SK-N-SH (cell line): Measurements from ENCODE around the gene STK35. TPM values are rescaled to one million over a fixed set of nuclear protein-coding genes. Genes with fewer than 3 reads are reported as not detected.

Experiments used
- CTCF ChIA-PET: fragments of 300-600, 350-600 bp; formaldehyde crosslinking; extraction: SDS; loops from one replicate; lab custom pipeline; 2021; lab: Yijun Ruan, JAX
- POLR2A ChIA-PET: fragments of 350-600 bp; sonication (Branson Sonifier 250); formaldehyde crosslinking; extraction: SDS; loops from one replicate; lab custom pipeline; 2020; ENCODE audit warnings: antibody characterized with exemption, inconsistent platforms; lab: Yijun Ruan, JAX
- DNase-seq: peaks from one replicate; pipeline ENCODE4 v3.0.0; 2012
- H2AFZ ChIP-seq: fragments of 200-600 bp; sonication (generic); 2 replicates; pipeline ENCODE4 v1.8.1; 2016; ENCODE audit warnings: antibody characterized with exemption, mild to moderate bottlenecking, low read depth
- H3F3A ChIP-seq: fragments of 200-600 bp; sonication (generic); replicated peaks from 2 replicates; pipeline ENCODE3; 2016; ENCODE audit warnings: antibody characterized with exemption, mild to moderate bottlenecking; ENCODE audit not compliant: insufficient read depth
- H3K27ac ChIP-seq, 2 experiments: fragments of 200-500 bp in 1 of 2; fragments of 200-600 bp in 1 of 2; sonication (Bioruptor generic) in 1 of 2; sonication (generic), shearing (Covaris generic) in 1 of 2; 2 replicates each; pipeline versions ENCODE4 v1.5.1 to v1.6.1; 2014 to 2016; ENCODE audit warnings: low read depth in 2 of 2, inconsistent platforms in 1 of 2, low read length in 1 of 2, mild to moderate bottlenecking in 1 of 2, mixed read lengths in 1 of 2
- H3K27me3 ChIP-seq: fragments of 200-600 bp; sonication (generic), shearing (Covaris generic); 2 replicates; pipeline ENCODE4 v1.6.1; 2016; ENCODE audit warnings: mixed run types; ENCODE audit not compliant: insufficient read depth
- H3K36me3 ChIP-seq, 2 experiments: fragments of 200-500 bp in 1 of 2; fragments of 200-600 bp in 1 of 2; sonication (Bioruptor generic) in 1 of 2; sonication (generic) in 1 of 2; replicated peaks in 1 of 2; 2 replicates each; pipeline versions ENCODE3 to v1.5.1; 2014 to 2016; ENCODE audit warnings: low read length in 1 of 2, mild to moderate bottlenecking in 1 of 2; ENCODE audit not compliant: insufficient read depth in 2 of 2, control insufficient read depth in 1 of 2
- H3K4me1 ChIP-seq, 2 experiments: fragments of 200-500 bp in 1 of 2; fragments of 200-600 bp in 1 of 2; sonication (Bioruptor generic) in 1 of 2; sonication (generic), shearing (Covaris generic) in 1 of 2; 2 replicates each; pipeline versions ENCODE4 v1.5.1 to v1.6.1; 2014 to 2016; ENCODE audit warnings: low read depth in 1 of 2, low read length in 1 of 2, mixed run types in 1 of 2; ENCODE audit not compliant: insufficient read depth in 2 of 2, control insufficient read depth in 1 of 2
- H3K4me2 ChIP-seq: fragments of 200-600 bp; sonication (generic), shearing (Covaris generic); 2 replicates; pipeline ENCODE4 v1.6.1; 2017; ENCODE audit warnings: mixed run types
- H3K4me3 ChIP-seq, 2 experiments: fragments of 200-500 bp in 1 of 2; fragments of 200-600 bp in 1 of 2; sonication (Bioruptor generic) in 1 of 2; sonication (generic), shearing (Covaris generic) in 1 of 2; 2 replicates each; pipeline versions ENCODE4 v1.5.1 to v1.8.1; 2014 to 2016; ENCODE audit warnings: low read depth in 2 of 2, inconsistent platforms in 1 of 2, low read length in 1 of 2, mild to moderate bottlenecking in 1 of 2, mixed read lengths in 1 of 2, moderate library complexity in 1 of 2
- H3K79me2 ChIP-seq: fragments of 200-600 bp; sonication (generic); 2 replicates; pipeline ENCODE4 v1.8.1; 2017; ENCODE audit warnings: mild to moderate bottlenecking; ENCODE audit not compliant: insufficient read depth
- H3K9ac ChIP-seq: fragments of 200-600 bp; sonication (generic); 2 replicates; pipeline ENCODE4 v1.6.1; 2017; ENCODE audit warnings: mixed run types
- H3K9me2 ChIP-seq: fragments of 200-600 bp; sonication (generic); 2 replicates; pipeline ENCODE4 v1.6.1; 2017; ENCODE audit warnings: mixed run types
- H3K9me3 ChIP-seq: fragments of 200-600 bp; sonication (generic); 2 replicates; pipeline ENCODE4 v1.6.1; 2017; ENCODE audit warnings: mixed run types, mild to moderate bottlenecking, moderate library complexity
- H4K20me1 ChIP-seq: fragments of 200-600 bp; sonication (generic); 2 replicates; pipeline ENCODE4 v1.6.1; 2017; ENCODE audit warnings: mild to moderate bottlenecking, mixed run types; ENCODE audit not compliant: insufficient read depth
- CHD2 ChIP-seq: fragments of 150-350 bp; IDR thresholded peaks from 2 replicates; pipeline ENCODE4 v1.6.1; 2018; ENCODE audit warnings: low read length; ENCODE audit not compliant: partially characterized antibody
- EZH2phosphoT487 ChIP-seq: fragments of 200-600 bp; sonication (generic); IDR thresholded peaks from 2 replicates; pipeline ENCODE4 v1.6.1; 2017; ENCODE audit warnings: low read depth, mixed run types, mild to moderate bottlenecking, antibody characterized with exemption, moderate library complexity, borderline replicate concordance
- JUND ChIP-seq: IDR thresholded peaks from 2 replicates; pipeline ENCODE4 v1.4.0; 2012
- NRF1 ChIP-seq: IDR thresholded peaks from 2 replicates; pipeline ENCODE4 v1.6.1; 2012; ENCODE audit warnings: low read depth, mild to moderate bottlenecking, low read length
- RFX5 ChIP-seq: IDR thresholded peaks from 2 replicates; pipeline ENCODE4 v1.6.1; 2012; ENCODE audit warnings: mild to moderate bottlenecking, improper control_type of control experiment, low read length
- TAF1 ChIP-seq: IDR thresholded peaks from 2 replicates; pipeline ENCODE4 v1.6.1; 2012; ENCODE audit warnings: low read depth, mild to moderate bottlenecking, low read length, moderate library complexity, borderline replicate concordance
- TEAD4 ChIP-seq: IDR thresholded peaks from 2 replicates; pipeline ENCODE4 v1.4.0; 2012; ENCODE audit warnings: mild to moderate bottlenecking, borderline replicate concordance; ENCODE audit not compliant: insufficient read depth
- YY1 ChIP-seq: IDR thresholded peaks from 2 replicates; pipeline ENCODE4 v1.4.0; 2012; ENCODE audit warnings: low read depth, mild to moderate bottlenecking
- WGBS: methylation state at CpG from one replicate; pipeline ENCODE4 v1.1.6; 2017; ENCODE audit warnings: low lambda C conversion rate; 5-methylcytosine and 5-hydroxymethylcytosine counted together
- polyA plus RNA-seq, 3 experiments: library from polyadenylated mRNA; depleted of rRNA; stranded (reverse); fragments of >200 nt; gene quantifications; 2 replicates each; pipeline ENCODE4 v1.2.3, GENCODE V29; 2012
- TF ChIP-seq, protein P1 (sequence below): fragments of 200-600 bp; sonication (generic); IDR thresholded peaks from 2 replicates; pipeline ENCODE4 v1.6.1; 2017; ENCODE audit warnings: antibody characterized with exemption, mild to moderate bottlenecking, moderate library complexity
- TF ChIP-seq, protein P2 (sequence below): IDR thresholded peaks from 2 replicates; pipeline ENCODE4 v1.4.0; 2012; ENCODE audit warnings: low read depth
- TF ChIP-seq, protein P3 (sequence below): IDR thresholded peaks from 2 replicates; pipeline ENCODE4 v1.4.0; 2012; ENCODE audit warnings: low read depth, borderline replicate concordance

Gene STK35
- polyA plus RNA-seq, 1 of the 3 experiments (the other 2 are of a cell fraction): 6.7 TPM

DNA sequence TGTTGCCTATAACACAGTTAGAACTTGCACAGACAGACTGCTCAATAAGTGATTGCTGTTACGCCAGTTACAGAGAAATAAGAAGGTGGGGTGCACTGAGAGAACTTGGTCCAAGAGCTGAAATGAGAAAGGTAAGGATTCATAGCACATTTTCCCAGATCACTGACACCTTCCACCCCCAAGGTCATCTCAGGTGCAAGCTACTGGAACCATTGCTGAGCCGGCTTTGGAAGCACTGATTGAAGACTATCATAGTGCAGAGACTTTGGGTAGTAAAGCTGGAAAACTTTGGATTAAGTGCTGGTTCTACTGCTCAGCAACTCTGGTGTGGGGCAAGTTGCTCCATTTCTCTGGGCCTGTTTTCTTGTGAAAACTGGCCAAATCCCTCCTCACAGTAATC, 38.1 kb downstream of the STK35 start (continued):
- TF ChIP-seq TAF1: no peak
- TF ChIP-seq, protein P1, sequence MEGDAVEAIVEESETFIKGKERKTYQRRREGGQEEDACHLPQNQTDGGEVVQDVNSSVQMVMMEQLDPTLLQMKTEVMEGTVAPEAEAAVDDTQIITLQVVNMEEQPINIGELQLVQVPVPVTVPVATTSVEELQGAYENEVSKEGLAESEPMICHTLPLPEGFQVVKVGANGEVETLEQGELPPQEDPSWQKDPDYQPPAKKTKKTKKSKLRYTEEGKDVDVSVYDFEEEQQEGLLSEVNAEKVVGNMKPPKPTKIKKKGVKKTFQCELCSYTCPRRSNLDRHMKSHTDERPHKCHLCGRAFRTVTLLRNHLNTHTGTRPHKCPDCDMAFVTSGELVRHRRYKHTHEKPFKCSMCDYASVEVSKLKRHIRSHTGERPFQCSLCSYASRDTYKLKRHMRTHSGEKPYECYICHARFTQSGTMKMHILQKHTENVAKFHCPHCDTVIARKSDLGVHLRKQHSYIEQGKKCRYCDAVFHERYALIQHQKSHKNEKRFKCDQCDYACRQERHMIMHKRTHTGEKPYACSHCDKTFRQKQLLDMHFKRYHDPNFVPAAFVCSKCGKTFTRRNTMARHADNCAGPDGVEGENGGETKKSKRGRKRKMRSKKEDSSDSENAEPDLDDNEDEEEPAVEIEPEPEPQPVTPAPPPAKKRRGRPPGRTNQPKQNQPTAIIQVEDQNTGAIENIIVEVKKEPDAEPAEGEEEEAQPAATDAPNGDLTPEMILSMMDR: no peak

- Histone ChIP-seq H3K79me2 (peaks cover 70% of the 10 kb centered on the region), H2AFZ (no peak overlapping the region), H3F3A (peaks cover 6% of the 10 kb centered on the region), H3K4me3 (no peak overlapping the region), H3K27ac (no peak overlapping the region; a peak in 1 of 4 replicates), H3K9me2 (no peaks in the 10 kb centered on the region), H3K27me3 (no peaks in the 10 kb centered on the region), H3K9ac (no peak overlapping the region), H3K36me3 (peaks cover 0 to 20% of the 10 kb centered on the region in 2 experiments), H4K20me1 (peaks cover 31% of the 10 kb centered on the region), H3K4me1 (peaks cover 10 to 29% of the 10 kb centered on the region in 2 experiments; a peak in 3 of 4 replicates), H3K9me3 (no peaks in the 10 kb centered on the region), H3K4me2 (no peak overlapping the region)
- POLR2A ChIA-PET: interaction anchor here (1.0 kb wide), 1 partner anchor 9 kb away, joined by 3 read pairs; no protein-coding TSS in a partner anchor
- no peak for TF ChIP-seq NRF1
- TF ChIP-seq, protein P2, sequence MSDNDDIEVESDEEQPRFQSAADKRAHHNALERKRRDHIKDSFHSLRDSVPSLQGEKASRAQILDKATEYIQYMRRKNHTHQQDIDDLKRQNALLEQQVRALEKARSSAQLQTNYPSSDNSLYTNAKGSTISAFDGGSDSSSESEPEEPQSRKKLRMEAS: no peak
- no peak for TF ChIP-seq CHD2
- TF ChIP-seq JUND: no peak
- TF ChIP-seq, protein P3, sequence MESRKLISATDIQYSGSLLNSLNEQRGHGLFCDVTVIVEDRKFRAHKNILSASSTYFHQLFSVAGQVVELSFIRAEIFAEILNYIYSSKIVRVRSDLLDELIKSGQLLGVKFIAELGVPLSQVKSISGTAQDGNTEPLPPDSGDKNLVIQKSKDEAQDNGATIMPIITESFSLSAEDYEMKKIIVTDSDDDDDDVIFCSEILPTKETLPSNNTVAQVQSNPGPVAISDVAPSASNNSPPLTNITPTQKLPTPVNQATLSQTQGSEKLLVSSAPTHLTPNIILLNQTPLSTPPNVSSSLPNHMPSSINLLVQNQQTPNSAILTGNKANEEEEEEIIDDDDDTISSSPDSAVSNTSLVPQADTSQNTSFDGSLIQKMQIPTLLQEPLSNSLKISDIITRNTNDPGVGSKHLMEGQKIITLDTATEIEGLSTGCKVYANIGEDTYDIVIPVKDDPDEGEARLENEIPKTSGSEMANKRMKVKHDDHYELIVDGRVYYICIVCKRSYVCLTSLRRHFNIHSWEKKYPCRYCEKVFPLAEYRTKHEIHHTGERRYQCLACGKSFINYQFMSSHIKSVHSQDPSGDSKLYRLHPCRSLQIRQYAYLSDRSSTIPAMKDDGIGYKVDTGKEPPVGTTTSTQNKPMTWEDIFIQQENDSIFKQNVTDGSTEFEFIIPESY: no peak
- no peak for TF ChIP-seq EZH2phosphoT487
- no peak for TF ChIP-seq TAF1
- TF ChIP-seq RFX5: no peak
- TF ChIP-seq, protein P1: no peak
- no peak for TF ChIP-seq YY1
- no peak for TF ChIP-seq TEAD4
- no CpG with 5 or more reads among the region's 1 CpG for WGBS
- CTCF ChIA-PET: interaction anchor here (1.6 to 3.0 kb wide), 4 partner anchors 11 to 363 kb away, joined by 4 to 17 read pairs (median 5); no protein-coding TSS in a partner anchor
- no peak for DNase-seq
Measured at GRCh38 chr20:2140561-2140960, 38.9 kb downstream of the STK35 start.
